HEK293T (cell line): ENCODE results near the gene STXBP5.

ENCODE experiments used
- CTCF ChIA-PET: fragments of 350-600 bp; formaldehyde crosslinking; extraction: SDS; loops from one replicate; lab custom pipeline; 2021; ENCODE audit warnings: antibody characterized with exemption, inconsistent platforms; lab: Yijun Ruan, JAX
- POLR2A ChIA-PET: fragments of 350-600 bp; formaldehyde crosslinking; extraction: SDS; loops from one replicate; lab custom pipeline; 2020; ENCODE audit warnings: antibody characterized with exemption, inconsistent platforms; lab: Yijun Ruan, JAX
- DNase-seq: peaks from one replicate; pipeline ENCODE4 v3.0.0; 2012; ENCODE audit warnings: mixed read lengths; ENCODE audit errors: extremely low spot score
- ARNT ChIP-seq: fragments of 450-650 bp; IDR thresholded peaks from 2 replicates; pipeline ENCODE4 v1.6.1; 2017; ENCODE audit warnings: mild to moderate bottlenecking
- BHLHE40 ChIP-seq: fragments of 450-650 bp; IDR thresholded peaks from 2 replicates; pipeline ENCODE4 v1.6.1; 2016; ENCODE audit warnings: mild to moderate bottlenecking, moderate library complexity, borderline replicate concordance
- CTBP1 ChIP-seq: fragments of 450-650 bp; IDR thresholded peaks from 2 replicates; pipeline ENCODE4 v1.6.1; 2016; ENCODE audit warnings: borderline replicate concordance
- ELF4 ChIP-seq: fragments of 450-650 bp; IDR thresholded peaks from 2 replicates; pipeline ENCODE4 v1.6.1; 2017; ENCODE audit warnings: antibody characterized with exemption
- FOXA1 ChIP-seq: fragments of 450-650 bp; IDR thresholded peaks from 2 replicates; pipeline ENCODE4 v1.6.1; 2016; ENCODE audit warnings: mild to moderate bottlenecking
- FOXK2 ChIP-seq: fragments of 450-650 bp; IDR thresholded peaks from 2 replicates; pipeline ENCODE4 v1.6.1; 2016; ENCODE audit warnings: mild to moderate bottlenecking
- FOXM1 ChIP-seq: fragments of 450-650 bp; IDR thresholded peaks from 2 replicates; pipeline ENCODE4 v1.6.1; 2017; ENCODE audit warnings: mild to moderate bottlenecking, borderline replicate concordance
- HDGF ChIP-seq: fragments of 450-650 bp; IDR thresholded peaks from 2 replicates; pipeline ENCODE4 v1.6.1; 2017; ENCODE audit warnings: antibody characterized with exemption, borderline replicate concordance
- L3MBTL2 ChIP-seq: fragments of 450-650 bp; conservative IDR thresholded peaks from 2 replicates; pipeline ENCODE4 v1.6.1; 2016; ENCODE audit warnings: mild to moderate bottlenecking
- LEF1 ChIP-seq: fragments of 450-650 bp; IDR thresholded peaks from 2 replicates; pipeline ENCODE4 v1.6.1; 2017; ENCODE audit warnings: mild to moderate bottlenecking, borderline replicate concordance
- NFRKB ChIP-seq: fragments of 450-650 bp; IDR thresholded peaks from 2 replicates; pipeline ENCODE4 v1.6.1; 2016; ENCODE audit warnings: mild to moderate bottlenecking, moderate library complexity
- PKNOX1 ChIP-seq: fragments of 450-650 bp; IDR thresholded peaks from 2 replicates; pipeline ENCODE4 v1.6.1; 2016
- SP1 ChIP-seq: fragments of 450-650 bp; IDR thresholded peaks from 2 replicates; pipeline ENCODE4 v1.6.1; 2017
- SUZ12 ChIP-seq: fragments of 450-650 bp; IDR thresholded peaks from 2 replicates; pipeline ENCODE4 v1.6.1; 2016; ENCODE audit warnings: mild to moderate bottlenecking
- TARDBP ChIP-seq: fragments of 450-650 bp; IDR thresholded peaks from 2 replicates; pipeline ENCODE4 v1.6.1; 2016
- ZNF384 ChIP-seq: fragments of 450-650 bp; IDR thresholded peaks from 2 replicates; pipeline ENCODE4 v1.6.1; 2016

STXBP5 gene

GRCh38 chr6:147267658-147268057 is 63.4 kb downstream of the STXBP5 start:
- POLR2A ChIA-PET, result no interaction called here

GRCh38 chr6:147268254-147268653 is 64.0 kb downstream of the STXBP5 start:
- TF ChIP-seq FOXA1 (no peak), FOXM1 (no peak), FOXK2 (no peak), HDGF (no peak), LEF1 (no peak), CTBP1 (no peak), L3MBTL2 (no peak), SUZ12 (no peak), BHLHE40 (no peak)
- no peak for DNase-seq
- ChIA-PET POLR2A (no interaction called here), CTCF (no interaction called here)

More at GRCh38 chr6:147267658-147268057, 63.4 kb downstream of the STXBP5 start:
- CTCF ChIA-PET, result no interaction called here
- no peak for TF ChIP-seq ARNT
- TF ChIP-seq ZNF384, result no peak
- no peak for TF ChIP-seq L3MBTL2
- TF ChIP-seq SUZ12, result no peak
- TF ChIP-seq FOXM1, result no peak
- TF ChIP-seq TARDBP, result no peak
- no peak for TF ChIP-seq ELF4
- TF ChIP-seq PKNOX1, result no peak
- TF ChIP-seq CTBP1, result no peak
- TF ChIP-seq LEF1, result no peak
- TF ChIP-seq NFRKB, result no peak
- no peak for TF ChIP-seq BHLHE40
- no peak for TF ChIP-seq FOXK2
- TF ChIP-seq FOXA1, result no peak
- no peak for TF ChIP-seq HDGF
- no peak for DNase-seq

GRCh38 chr6:147274012-147274411 is 69.8 kb downstream of the STXBP5 start:
- no peak for DNase-seq
- no peak for TF ChIP-seq LEF1
- no peak for TF ChIP-seq ARNT
- ChIA-PET POLR2A (no interaction called here), CTCF (no interaction called here)

GRCh38 chr6:147274776-147275175 is 70.6 kb downstream of the STXBP5 start:
- TF ChIP-seq FOXA1 (no peak), ARNT (no peak)
- POLR2A ChIA-PET, result no interaction called here
- DNase-seq, result no peak
- CTCF ChIA-PET, result no interaction called here

- POLR2A ChIA-PET, result no interaction called here
- TF ChIP-seq HDGF (no peak), TARDBP (no peak), CTBP1 (no peak), ELF4 (no peak), ZNF384 (no peak), BHLHE40 (no peak), FOXM1 (no peak), FOXK2 (no peak), NFRKB (no peak), PKNOX1 (no peak)
- DNase-seq, result no peak
- CTCF ChIA-PET, result no interaction called here
These were observed 74.7 kb downstream of the STXBP5 start for GRCh38 chr6:147278891-147279290.

GRCh38 chr6:147279427-147279826 is 75.2 kb downstream of the STXBP5 start:
- CTCF ChIA-PET, result no interaction called here
- TF ChIP-seq PKNOX1 (no peak), ELF4 (no peak), FOXK2 (no peak)
- no peak for DNase-seq
- POLR2A ChIA-PET, result no interaction called here

GRCh38 chr6:147281895-147282565 is 77.8 kb downstream of the STXBP5 start:
- CTCF ChIA-PET, result no interaction called here
- no peak for TF ChIP-seq ZNF384
- POLR2A ChIA-PET, result interaction anchor here (1.3 kb wide), 1 partner anchor 79 kb away, joined by 3 read pairs; no protein-coding TSS in a partner anchor
- DNase-seq, result no peak

GRCh38 chr6:147282566-147282959 is 78.3 kb downstream of the STXBP5 start:
- POLR2A ChIA-PET, result interaction anchor here (1.3 kb wide), 1 partner anchor 80 kb away, joined by 3 read pairs; no protein-coding TSS in a partner anchor
- no peak for TF ChIP-seq TARDBP
- no peak for TF ChIP-seq SP1
- TF ChIP-seq NFRKB, result no peak
- TF ChIP-seq SUZ12, result no peak
- no peak for TF ChIP-seq ELF4
- no peak for TF ChIP-seq PKNOX1
- no peak for TF ChIP-seq L3MBTL2
- no peak for TF ChIP-seq BHLHE40
- TF ChIP-seq LEF1, result no peak
- TF ChIP-seq FOXM1, result no peak
- no peak for TF ChIP-seq FOXK2
- TF ChIP-seq ZNF384, result no peak
- no peak for TF ChIP-seq HDGF
- no peak for TF ChIP-seq ARNT
- no peak for TF ChIP-seq CTBP1
- TF ChIP-seq FOXA1, result no peak
- no peak for DNase-seq
- CTCF ChIA-PET, result no interaction called here
